Measurements from ENCODE around the gene KIF3B. TPM values are rescaled to one million over a fixed set of nuclear protein-coding genes. Genes with fewer than 3 reads are reported as not detected.
"Not testable (repeated sequence)": the region's sequence is repeated elsewhere in the genome, so short reads cannot be mapped to it uniquely, and the experiment has no call there.

The KIF3B gene
- total and polyA plus RNA-seq, 2 donors from 2014 or later, result 31.6 to 62.2 TPM

DNA sequence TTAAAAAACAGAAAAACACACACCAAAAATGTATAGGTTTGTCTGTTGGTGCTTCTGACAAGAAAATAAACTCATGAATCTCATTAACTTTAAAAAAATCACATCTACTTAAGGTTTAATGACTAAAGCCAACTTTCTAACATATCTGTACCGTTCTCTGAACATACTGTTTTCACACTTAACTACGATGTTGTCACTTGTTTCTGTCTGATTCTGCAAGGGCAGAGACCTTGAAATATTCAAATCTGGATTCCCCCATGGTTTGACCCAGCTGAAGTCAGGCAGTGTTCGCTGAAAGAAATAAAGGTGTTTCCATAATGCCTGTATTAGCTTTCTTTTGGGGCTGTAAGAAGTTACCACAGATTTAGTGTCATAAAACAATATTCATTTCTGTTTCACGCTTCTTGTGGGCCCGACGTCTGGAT is 78.0 kb downstream of the KIF3B start:
- intact Hi-C loops (cut with DNase I), result no loop called here
- TF ChIP-seq, protein P1, sequence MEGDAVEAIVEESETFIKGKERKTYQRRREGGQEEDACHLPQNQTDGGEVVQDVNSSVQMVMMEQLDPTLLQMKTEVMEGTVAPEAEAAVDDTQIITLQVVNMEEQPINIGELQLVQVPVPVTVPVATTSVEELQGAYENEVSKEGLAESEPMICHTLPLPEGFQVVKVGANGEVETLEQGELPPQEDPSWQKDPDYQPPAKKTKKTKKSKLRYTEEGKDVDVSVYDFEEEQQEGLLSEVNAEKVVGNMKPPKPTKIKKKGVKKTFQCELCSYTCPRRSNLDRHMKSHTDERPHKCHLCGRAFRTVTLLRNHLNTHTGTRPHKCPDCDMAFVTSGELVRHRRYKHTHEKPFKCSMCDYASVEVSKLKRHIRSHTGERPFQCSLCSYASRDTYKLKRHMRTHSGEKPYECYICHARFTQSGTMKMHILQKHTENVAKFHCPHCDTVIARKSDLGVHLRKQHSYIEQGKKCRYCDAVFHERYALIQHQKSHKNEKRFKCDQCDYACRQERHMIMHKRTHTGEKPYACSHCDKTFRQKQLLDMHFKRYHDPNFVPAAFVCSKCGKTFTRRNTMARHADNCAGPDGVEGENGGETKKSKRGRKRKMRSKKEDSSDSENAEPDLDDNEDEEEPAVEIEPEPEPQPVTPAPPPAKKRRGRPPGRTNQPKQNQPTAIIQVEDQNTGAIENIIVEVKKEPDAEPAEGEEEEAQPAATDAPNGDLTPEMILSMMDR (IDR thresholded peaks at IDR 0.05; ENCODE audit: borderline replicate concordance, extremely low read depth, insufficient read depth), result no peak
- peaks cover 0 to 13% (median 9%) of the 10 kb centered on the region in 3 donors for H3K4me1 ChIP-seq (ENCODE audit: control insufficient read depth in 2 of 3, insufficient read depth in 2 of 3, low read depth in 1 of 3, low read length in 3 of 3)
- no peak overlapping the region for H3K4me3 ChIP-seq (ENCODE audit: low read length in 3 of 3)
- H3K27ac ChIP-seq (ENCODE audit: low read depth in 2 of 2, low read length in 2 of 2), result no peak overlapping the region
- H3K36me3 ChIP-seq (ENCODE audit: control insufficient read depth in 2 of 3, insufficient read depth in 3 of 3, low read length in 3 of 3), result no peaks in the 10 kb centered on the region
- DNase-seq (no peak), FAIRE-seq (no peak)
- H3K9ac ChIP-seq (ENCODE audit: low read length in 3 of 3), result no peak overlapping the region
- H3K9me3 ChIP-seq (ENCODE audit: control insufficient read depth in 2 of 3, insufficient read depth in 1 of 3, low read length in 3 of 3), result no peaks in the 10 kb centered on the region
- no peaks in the 10 kb centered on the region for H3K27me3 ChIP-seq (ENCODE audit: control insufficient read depth, insufficient read depth, low read length)

DNA sequence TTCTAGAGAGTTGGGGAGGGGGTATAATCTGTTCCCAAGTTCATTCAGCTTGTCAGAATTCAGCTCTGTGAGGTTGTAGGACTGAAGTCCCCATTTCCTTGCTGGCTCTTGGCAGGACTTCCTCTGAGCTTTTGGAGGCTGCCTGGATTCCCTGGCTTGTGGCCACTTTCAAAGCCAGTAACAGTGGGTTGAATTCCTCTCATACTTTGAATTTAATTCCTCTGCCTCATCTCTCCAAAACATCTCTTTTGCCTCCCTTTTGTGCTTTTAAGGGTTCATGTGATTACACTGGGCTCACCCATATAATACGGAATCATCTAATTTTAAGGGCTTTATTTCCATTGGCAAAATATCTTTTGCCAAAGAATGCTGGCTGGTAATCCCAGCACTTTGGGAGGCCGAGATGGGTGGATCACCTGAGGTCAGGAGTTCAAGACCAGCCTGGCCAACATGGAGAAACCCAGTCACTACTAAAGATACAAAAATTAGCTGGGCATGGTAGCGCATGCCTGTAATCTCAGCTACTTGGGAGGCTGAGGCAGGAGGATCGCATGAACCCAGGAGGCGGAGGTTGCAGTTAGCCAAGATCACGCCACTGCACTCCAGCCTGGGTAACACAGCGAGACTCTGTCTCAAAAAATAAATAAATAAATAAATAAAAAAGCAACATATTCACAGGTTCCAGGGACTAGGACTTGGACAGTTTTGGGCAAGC is 78.6 kb downstream of the KIF3B start:
- H3K4me3 ChIP-seq (ENCODE audit: low read length in 3 of 3); intact Hi-C loops (cut with DNase I); FAIRE-seq; DNase-seq; H3K9me3 ChIP-seq (ENCODE audit: control insufficient read depth in 2 of 3, insufficient read depth in 1 of 3, low read length in 3 of 3); H3K27ac ChIP-seq (ENCODE audit: low read depth in 2 of 2, low read length in 2 of 2); H3K27me3 ChIP-seq (ENCODE audit: control insufficient read depth, insufficient read depth, low read length); H3K36me3 ChIP-seq (ENCODE audit: control insufficient read depth in 2 of 3, insufficient read depth in 3 of 3, low read length in 3 of 3); H3K9ac ChIP-seq (ENCODE audit: low read length in 3 of 3): not testable (repeated sequence)
- peaks cover 0 to 19% (median 11%) of the 10 kb centered on the region in 3 donors for H3K4me1 ChIP-seq (ENCODE audit: control insufficient read depth in 2 of 3, insufficient read depth in 2 of 3, low read depth in 1 of 3, low read length in 3 of 3)

DNA sequence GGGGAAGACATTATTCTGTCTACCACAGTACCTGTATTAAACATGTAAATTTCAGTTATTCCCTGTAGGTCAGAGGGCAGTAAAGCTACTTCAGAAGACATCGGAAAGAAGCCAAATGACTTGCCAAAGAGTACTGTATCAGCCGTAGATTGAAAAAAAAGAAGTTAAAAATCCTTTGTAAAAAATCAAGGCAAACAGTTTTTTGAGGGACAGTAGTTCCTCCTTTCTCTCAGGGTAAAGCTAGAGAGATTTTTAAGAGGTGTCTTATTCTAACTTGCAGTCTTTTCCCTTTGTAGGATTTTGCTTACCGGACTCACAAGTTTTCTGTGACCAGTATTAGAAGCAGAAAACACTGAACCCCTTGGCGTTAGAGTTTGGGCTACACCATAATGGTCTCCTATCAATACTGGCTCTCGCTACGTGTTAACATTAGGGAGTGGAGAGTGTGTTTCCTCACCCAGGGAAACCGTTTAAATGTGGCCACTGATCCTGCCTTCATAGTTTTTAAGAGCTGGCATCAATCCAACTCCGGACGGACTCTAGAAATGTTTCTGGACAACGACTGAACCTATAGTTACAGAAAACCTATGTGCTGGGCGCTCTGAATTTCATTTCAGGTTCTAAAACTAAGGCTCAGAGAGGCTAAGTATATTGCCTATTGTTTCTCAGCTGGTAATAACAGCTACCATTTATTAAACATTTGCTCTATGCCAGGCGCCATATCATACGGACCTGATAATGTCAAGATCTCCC is 79.3 kb downstream of the KIF3B start:
- H3K27me3 ChIP-seq (ENCODE audit: control insufficient read depth, insufficient read depth, low read length), result no peaks in the 10 kb centered on the region
- H3K4me3 ChIP-seq (ENCODE audit: low read length in 3 of 3), result peak overlapping the region; percentile 79 to 95 (median 89)
- H3K9me3 ChIP-seq (ENCODE audit: control insufficient read depth in 2 of 3, insufficient read depth in 1 of 3, low read length in 3 of 3), result no peaks in the 10 kb centered on the region
- H3K36me3 ChIP-seq (ENCODE audit: control insufficient read depth in 2 of 3, insufficient read depth in 3 of 3, low read length in 3 of 3), result no peaks in the 10 kb centered on the region
- TF ChIP-seq, protein P1 (IDR thresholded peaks at IDR 0.05; ENCODE audit: borderline replicate concordance, extremely low read depth, insufficient read depth), result no peak
- peak overlapping the region in 2 of 3 donors; percentile 89 to 93 for H3K9ac ChIP-seq (ENCODE audit: low read length in 3 of 3)
- DNase-seq, result peak in 2 of 5 donors; percentile 33 to 54
- peaks cover 0 to 20% (median 11%) of the 10 kb centered on the region in 3 donors for H3K4me1 ChIP-seq (ENCODE audit: control insufficient read depth in 2 of 3, insufficient read depth in 2 of 3, low read depth in 1 of 3, low read length in 3 of 3)
- H3K27ac ChIP-seq (ENCODE audit: low read depth in 2 of 2, low read length in 2 of 2), result peak overlapping the region; percentile 99
- no peak for FAIRE-seq
- intact Hi-C loops (cut with DNase I), result no loop called here

DNA sequence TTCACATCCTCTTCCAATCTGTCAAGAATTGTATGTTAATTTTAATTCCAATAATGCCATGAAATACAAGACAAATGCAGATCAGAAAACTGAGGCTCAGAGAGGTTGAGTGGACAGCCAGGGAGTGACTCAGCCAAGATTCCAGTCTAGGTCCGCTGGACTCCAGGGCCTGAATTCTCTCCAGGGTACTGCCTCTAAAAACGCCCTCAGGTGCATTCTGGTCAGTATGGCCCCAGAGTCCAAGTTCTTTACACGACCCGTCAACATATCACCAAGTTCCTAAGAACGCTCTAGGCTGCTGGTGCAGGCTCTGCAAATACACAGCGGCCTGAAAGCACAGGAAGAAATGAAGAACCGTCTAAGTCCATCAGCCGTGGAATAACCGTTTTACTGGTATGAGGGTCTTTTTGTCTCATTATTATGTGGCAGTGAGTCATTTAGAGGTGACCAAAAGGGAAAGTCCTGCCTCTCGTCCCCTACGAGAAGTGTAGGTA is 80.0 kb downstream of the KIF3B start:
- TF ChIP-seq, protein P1 (IDR thresholded peaks at IDR 0.05; ENCODE audit: borderline replicate concordance, extremely low read depth, insufficient read depth), result no peak
- intact Hi-C loops (cut with DNase I), result no loop called here
- no peaks in the 10 kb centered on the region for H3K9me3 ChIP-seq (ENCODE audit: control insufficient read depth in 2 of 3, insufficient read depth in 1 of 3, low read length in 3 of 3)
- FAIRE-seq (no peak), DNase-seq (no peak)
- peak overlapping the region; percentile 5 to 93 (median 89) for H3K9ac ChIP-seq (ENCODE audit: low read length in 3 of 3)
- H3K4me1 ChIP-seq (ENCODE audit: control insufficient read depth in 2 of 3, insufficient read depth in 2 of 3, low read depth in 1 of 3, low read length in 3 of 3), result peaks cover 0 to 20% (median 14%) of the 10 kb centered on the region in 3 donors
- H3K4me3 ChIP-seq (ENCODE audit: low read length in 3 of 3), result peak overlapping the region; percentile 79 to 95 (median 89)
- no peaks in the 10 kb centered on the region for H3K27me3 ChIP-seq (ENCODE audit: control insufficient read depth, insufficient read depth, low read length)
- no peaks in the 10 kb centered on the region for H3K36me3 ChIP-seq (ENCODE audit: control insufficient read depth in 2 of 3, insufficient read depth in 3 of 3, low read length in 3 of 3)
- H3K27ac ChIP-seq (ENCODE audit: low read depth in 2 of 2, low read length in 2 of 2), result peak overlapping the region; percentile 99
